Gastrocnemius medialis (tissue), 4 donors: ENCODE data around the gene GHDC.

ENCODE experiments used
- CTCF ChIP-seq, 5 experiments: fragments of 450-650 bp in 3 of 5; fragments of 200-600 bp in 2 of 5; sonication (generic) in 2 of 5; IDR thresholded peaks in 4 of 5; conservative IDR thresholded peaks in 1 of 5; 1 replicate in 4 of 5; 2 replicates in 1 of 5; pipeline ENCODE4 v1.5.1; 2016 to 2019; ENCODE audit warnings: antibody characterized with exemption in 5 of 5, mild to moderate bottlenecking in 3 of 5, moderate library complexity in 3 of 5
- POLR2A ChIP-seq, 2 donors: fragments of 450-650 bp; IDR thresholded peaks; one replicate each; pipeline ENCODE4 v1.6.1; 2017; ENCODE audit warnings: antibody characterized with exemption in 2 of 2, mild to moderate bottlenecking in 2 of 2, moderate library complexity in 2 of 2

- no peak for TF ChIP-seq POLR2A (IDR thresholded peaks at IDR 0.05)
- no peak for TF ChIP-seq CTCF (IDR thresholded peaks at IDR 0.05 in 4 of 5, conservative IDR thresholded peaks at IDR 0.05 in 1 of 5)
Measured at GRCh38 chr17:42177684-42178083, 16.6 kb downstream of the GHDC start.
